Neural progenitor cell (in vitro differentiated cells): ENCODE data around the gene HMGCR. TPM values are rescaled to one million over a fixed set of nuclear protein-coding genes. Genes with fewer than 3 reads are reported as not detected.
A peak's percentile ranks its signal among the peaks of the same experiment; 100 is the strongest.

Experiments
- DNase-seq: peaks from one replicate; pipeline ENCODE4 v3.0.0-alpha.2; 2016; ENCODE audit warnings: low spot score
- H2AFZ ChIP-seq: fragments of 200-600 bp; sonication (generic); replicated peaks from 2 replicates; pipeline ENCODE4 v1.6.1; 2016; ENCODE audit warnings: antibody characterized with exemption
- H3F3A ChIP-seq: fragments of 200-600 bp; sonication (generic); 2 replicates; pipeline ENCODE4 v1.6.1; 2016; ENCODE audit warnings: antibody characterized with exemption, low read depth
- H3K27ac ChIP-seq: fragments of 200-600 bp; sonication (generic); 2 replicates; pipeline ENCODE4 v1.5.1; 2016; ENCODE audit warnings: mild to moderate bottlenecking
- H3K27me3 ChIP-seq: fragments of 200-600 bp; sonication (generic); 2 replicates; pipeline ENCODE4 v1.6.1; 2016; ENCODE audit warnings: mild to moderate bottlenecking, moderate library complexity
- H3K36me3 ChIP-seq: fragments of 200-600 bp; sonication (generic); 2 replicates; pipeline ENCODE4 v1.5.1; 2016
- H3K4me1 ChIP-seq: fragments of 200-600 bp; sonication (generic); 2 replicates; pipeline ENCODE4 v1.6.1; 2016; ENCODE audit warnings: mixed run types
- H3K4me2 ChIP-seq: fragments of 200-600 bp; sonication (generic); 2 replicates; pipeline ENCODE4 v1.6.1; 2016
- H3K4me3 ChIP-seq: fragments of 200-600 bp; sonication (generic); 2 replicates; pipeline ENCODE4 v1.5.1; 2016
- H3K79me2 ChIP-seq: fragments of 200-600 bp; sonication (generic); 2 replicates; pipeline ENCODE4 v1.6.1; 2016; ENCODE audit warnings: low read depth
- H3K9ac ChIP-seq: fragments of 200-600 bp; sonication (generic); 2 replicates; pipeline ENCODE4 v1.6.1; 2016
- H3K9me3 ChIP-seq: fragments of 200-600 bp; sonication (generic); 2 replicates; pipeline ENCODE4 v1.5.1; 2016; ENCODE audit warnings: low read depth
- H4K20me1 ChIP-seq: fragments of 200-600 bp; sonication (generic); 2 replicates; pipeline ENCODE4 v1.6.1; 2016; ENCODE audit warnings: low read depth
- H3K27ac Mint-ChIP-seq: 3 replicates; pipeline ENCODE4 v1.8.0; 2021; ENCODE audit warnings: mixed read lengths
- H3K27me3 Mint-ChIP-seq: 2 replicates; pipeline ENCODE4 v1.8.0; 2022; ENCODE audit warnings: low read depth, mild to moderate bottlenecking, inconsistent platforms, moderate library complexity, mixed read lengths; ENCODE audit not compliant: insufficient read depth
- H3K36me3 Mint-ChIP-seq: 3 replicates; pipeline ENCODE4 v1.8.0; 2021; ENCODE audit warnings: mixed read lengths
- H3K4me1 Mint-ChIP-seq: 3 replicates; pipeline ENCODE4 v1.8.0; 2021; ENCODE audit warnings: mixed read lengths
- H3K4me3 Mint-ChIP-seq: 3 replicates; pipeline ENCODE4 v1.8.0; 2021; ENCODE audit warnings: mild to moderate bottlenecking, moderate library complexity, mixed read lengths
- H3K9me3 Mint-ChIP-seq: 3 replicates; pipeline ENCODE4 v1.8.0; 2020; ENCODE audit warnings: mixed read lengths
- CTCF ChIP-seq: fragments of 200-600 bp; sonication (generic); IDR thresholded peaks from 2 replicates; pipeline ENCODE4 v1.5.1; 2017; ENCODE audit warnings: antibody characterized with exemption, mild to moderate bottlenecking
- EZH2 ChIP-seq: fragments of 200-600 bp; sonication (generic); IDR thresholded peaks from 2 replicates; pipeline ENCODE4 v1.6.1; 2017; ENCODE audit warnings: antibody characterized with exemption, mild to moderate bottlenecking, moderate library complexity
- EZH2phosphoT487 ChIP-seq: fragments of 200-600 bp; sonication (generic); IDR thresholded peaks from 2 replicates; pipeline ENCODE4 v1.6.1; 2017; ENCODE audit warnings: antibody characterized with exemption
- total RNA-seq: library from RNA; depleted of rRNA; stranded (reverse); fragments of >200 nt; gene quantifications from 2 replicates; pipeline ENCODE4 v1.2.3, GENCODE V29; 2015; ENCODE audit warnings: low replicate concordance

The HMGCR gene
- total RNA-seq, 1 donor from 2014 or later: 227 TPM

- Mint-ChIP-seq H3K27me3 (peaks cover 6% of the 10 kb centered on the region), H3K27ac (no peak overlapping the region), H3K4me3 (no peak overlapping the region), H3K36me3 (peaks cover 27% of the 10 kb centered on the region), H3K4me1 (peaks cover 31% of the 10 kb centered on the region), H3K9me3 (no peaks in the 10 kb centered on the region)
- TF ChIP-seq EZH2 (no peak), CTCF (no peak), EZH2phosphoT487 (no peak)
- peaks cover 71% of the 10 kb centered on the region for H3F3A ChIP-seq
- peaks cover 47% of the 10 kb centered on the region for H4K20me1 ChIP-seq
- peaks cover 14% of the 10 kb centered on the region for H3K4me1 ChIP-seq
- DNase-seq: no peak
- H3K36me3 ChIP-seq: peaks cover 30% of the 10 kb centered on the region
- no peak overlapping the region for H3K4me3 ChIP-seq
- no peak overlapping the region for H3K4me2 ChIP-seq
- no peaks in the 10 kb centered on the region for H3K27me3 ChIP-seq
- no peaks in the 10 kb centered on the region for H3K79me2 ChIP-seq
- no peaks in the 10 kb centered on the region for H3K9me3 ChIP-seq
- H3K9ac ChIP-seq: no peak overlapping the region
- H2AFZ ChIP-seq: no peak overlapping the region
- peak overlapping the region; percentile 76 for H3K27ac ChIP-seq
Measured at GRCh38 chr5:75362474-75362975, 25.5 kb downstream of the HMGCR start.

DNA sequence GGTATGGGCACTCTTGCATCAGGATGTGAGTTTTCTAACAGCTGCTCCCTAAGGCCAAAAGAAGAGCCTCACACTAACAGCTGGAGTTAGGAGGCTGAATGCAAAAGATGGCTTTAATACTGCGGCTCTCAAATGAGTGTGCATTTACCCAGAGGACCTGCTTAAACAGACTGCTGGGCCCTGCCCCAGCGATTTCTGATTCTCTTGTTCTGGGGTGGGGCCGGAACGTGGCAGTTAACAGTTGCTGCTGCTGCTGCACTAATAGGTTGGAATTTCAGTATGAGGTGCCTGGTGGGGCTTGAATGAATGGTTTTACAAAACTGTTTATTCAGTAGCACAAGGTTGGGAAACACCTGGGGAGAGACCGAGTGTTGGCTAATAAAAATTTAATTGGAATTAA is 26.1 kb downstream of the HMGCR start:
- Histone ChIP-seq H3K9ac (no peak overlapping the region), H3K4me3 (no peak overlapping the region), H2AFZ (no peak overlapping the region), H3K27ac (peak overlapping the region; percentile 76), H4K20me1 (peaks cover 42% of the 10 kb centered on the region), H3K27me3 (no peaks in the 10 kb centered on the region), H3K4me2 (no peak overlapping the region), H3K4me1 (peaks cover 14% of the 10 kb centered on the region), H3K79me2 (no peaks in the 10 kb centered on the region), H3K36me3 (peaks cover 24% of the 10 kb centered on the region), H3K9me3 (no peaks in the 10 kb centered on the region), H3F3A (peaks cover 70% of the 10 kb centered on the region)
- Mint-ChIP-seq H3K4me3 (no peak overlapping the region), H3K36me3 (peaks cover 25% of the 10 kb centered on the region), H3K4me1 (peaks cover 31% of the 10 kb centered on the region), H3K9me3 (no peaks in the 10 kb centered on the region), H3K27me3 (peaks cover 6% of the 10 kb centered on the region), H3K27ac (peak overlapping the region; percentile 15)
- no peak for TF ChIP-seq EZH2
- no peak for TF ChIP-seq CTCF
- DNase-seq: peak; percentile 14

DNA sequence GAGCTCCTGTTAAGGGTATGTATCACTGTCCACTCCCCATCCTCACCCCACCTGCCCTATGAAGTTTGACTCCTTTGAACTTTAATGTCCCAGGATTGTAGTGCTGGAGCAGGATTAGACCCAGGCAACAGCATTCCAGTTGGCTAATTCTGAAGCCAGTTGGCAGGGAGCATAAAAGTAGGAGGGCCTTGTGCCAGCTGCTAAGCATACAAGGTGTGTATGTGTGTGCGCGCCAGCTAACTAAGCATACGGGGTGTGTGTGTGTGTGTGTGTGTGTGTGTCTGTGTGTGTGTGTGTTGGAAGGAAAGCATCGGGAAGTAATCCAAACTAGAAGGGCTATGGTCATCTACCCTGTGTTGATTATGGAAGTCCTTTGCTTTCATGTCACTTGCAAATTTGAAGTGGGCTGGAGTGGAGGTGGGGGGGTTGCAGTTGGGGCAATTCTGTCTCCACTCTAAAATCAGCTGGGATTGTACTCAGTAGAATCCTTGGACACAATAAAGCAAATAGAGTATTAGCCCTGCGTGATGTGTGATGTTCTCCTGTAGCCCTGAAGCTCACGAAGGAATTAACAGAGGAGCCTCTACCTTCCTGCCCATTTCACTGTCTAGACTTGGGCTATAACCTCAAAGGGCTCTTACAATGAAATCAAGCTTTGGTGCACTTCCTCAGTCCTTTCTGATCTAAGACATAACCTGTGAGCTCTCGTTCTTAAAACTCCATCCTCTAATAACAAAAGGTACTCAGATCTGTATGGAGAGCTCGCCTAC is 26.9 kb downstream of the HMGCR start:
- Histone ChIP-seq H3K4me1 (peaks cover 14% of the 10 kb centered on the region), H3K79me2 (no peaks in the 10 kb centered on the region), H3K4me2 (no peak overlapping the region), H2AFZ (no peak overlapping the region), H3K4me3 (no peak overlapping the region), H4K20me1 (peaks cover 40% of the 10 kb centered on the region), H3K36me3 (peaks cover 18% of the 10 kb centered on the region), H3K27me3 (no peaks in the 10 kb centered on the region), H3K9me3 (no peaks in the 10 kb centered on the region), H3K27ac (peak overlapping the region; percentile 23), H3K9ac (no peak overlapping the region), H3F3A (peaks cover 66% of the 10 kb centered on the region)
- peaks cover 24% of the 10 kb centered on the region for H3K36me3 Mint-ChIP-seq
- peak overlapping the region; percentile 10 for H3K27ac Mint-ChIP-seq
- TF ChIP-seq EZH2phosphoT487 (no peak), EZH2 (no peak), CTCF (no peak)
- H3K9me3 Mint-ChIP-seq: no peaks in the 10 kb centered on the region
- H3K4me3 Mint-ChIP-seq: no peak overlapping the region
- DNase-seq: no peak
- peaks cover 31% of the 10 kb centered on the region for H3K4me1 Mint-ChIP-seq
- peaks cover 6% of the 10 kb centered on the region for H3K27me3 Mint-ChIP-seq
